ENCODE results near the gene APBA1. TPM values are rescaled to one million over a fixed set of nuclear protein-coding genes. Genes with fewer than 3 reads are reported as not detected.

The APBA1 gene
- total RNA-seq, 1 experiment from 2014 or later = 0.34 TPM

GRCh38 chr9:69468380-69468779 is 203.8 kb downstream of the APBA1 start:
- ChIA-PET CTCF (no interaction called here), POLR2A (no interaction called here)
- H3K27ac Mint-ChIP-seq (ENCODE audit: unreplicated experiment) = no peak overlapping the region
- no peaks in the 10 kb centered on the region for H3K9me3 ChIP-seq
- TF ChIP-seq CTCF (IDR thresholded peaks at IDR 0.05; ENCODE audit: insufficient read depth in 1 of 2, low read depth in 1 of 2, low read length in 1 of 2, severe bottlenecking in 1 of 2, unreplicated experiment in 1 of 2) = no peak
- DNase-seq = no peak
- intact Hi-C loops (cut with micrococcal nuclease; ENCODE audit: unreplicated experiment) = no loop called here
- no peak overlapping the region for H3K4me3 ChIP-seq (ENCODE audit: low read depth, low read length)
- no peaks in the 10 kb centered on the region for H3K27me3 ChIP-seq (replicated peaks; ENCODE audit: control insufficient read depth, insufficient read depth, low read length)
- no peaks in the 10 kb centered on the region for H3K36me3 Mint-ChIP-seq (ENCODE audit: insufficient read depth, unreplicated experiment)
- no TSS peak for BruUV-seq (replicated peaks)
- no peaks in the 10 kb centered on the region for H3K9me3 Mint-ChIP-seq (ENCODE audit: unreplicated experiment)
- H3K4me1 Mint-ChIP-seq (ENCODE audit: low read depth, unreplicated experiment) = no peaks in the 10 kb centered on the region
- no peak overlapping the region for H3K4me3 Mint-ChIP-seq (ENCODE audit: unreplicated experiment)
- H3K36me3 ChIP-seq (ENCODE audit: control insufficient read depth, insufficient read depth, low read length) = no peaks in the 10 kb centered on the region
- H3K27me3 Mint-ChIP-seq (ENCODE audit: insufficient read depth, unreplicated experiment) = no peaks in the 10 kb centered on the region
- H3K4me1 ChIP-seq = no peaks in the 10 kb centered on the region

- DNase-seq = no peak
- H3K27ac Mint-ChIP-seq (ENCODE audit: unreplicated experiment) = no peak overlapping the region
- no peaks in the 10 kb centered on the region for H3K27me3 ChIP-seq (replicated peaks; ENCODE audit: control insufficient read depth, insufficient read depth, low read length)
- no peaks in the 10 kb centered on the region for H3K36me3 Mint-ChIP-seq (ENCODE audit: insufficient read depth, unreplicated experiment)
- intact Hi-C loops (cut with micrococcal nuclease; ENCODE audit: unreplicated experiment) = no loop called here
- H3K27me3 Mint-ChIP-seq (ENCODE audit: insufficient read depth, unreplicated experiment) = no peaks in the 10 kb centered on the region
- no peaks in the 10 kb centered on the region for H3K4me1 ChIP-seq
- TF ChIP-seq CTCF (IDR thresholded peaks at IDR 0.05; ENCODE audit: insufficient read depth in 1 of 2, low read depth in 1 of 2, low read length in 1 of 2, severe bottlenecking in 1 of 2, unreplicated experiment in 1 of 2) = no peak
- no peaks in the 10 kb centered on the region for H3K36me3 ChIP-seq (ENCODE audit: control insufficient read depth, insufficient read depth, low read length)
- CTCF ChIA-PET = no interaction called here
- POLR2A ChIA-PET = no interaction called here
- no peaks in the 10 kb centered on the region for H3K4me1 Mint-ChIP-seq (ENCODE audit: low read depth, unreplicated experiment)
- BruUV-seq (replicated peaks) = no TSS peak
- H3K4me3 ChIP-seq (ENCODE audit: low read depth, low read length) = no peak overlapping the region
- H3K4me3 Mint-ChIP-seq (ENCODE audit: unreplicated experiment) = no peak overlapping the region
- H3K9me3 ChIP-seq = no peaks in the 10 kb centered on the region
- no peaks in the 10 kb centered on the region for H3K9me3 Mint-ChIP-seq (ENCODE audit: unreplicated experiment)
These were observed 206.0 kb downstream of the APBA1 start for GRCh38 chr9:69466151-69466550.

GRCh38 chr9:69465473-69465872 is 206.7 kb downstream of the APBA1 start:
- TF ChIP-seq CTCF (IDR thresholded peaks at IDR 0.05; ENCODE audit: insufficient read depth in 1 of 2, low read depth in 1 of 2, low read length in 1 of 2, severe bottlenecking in 1 of 2, unreplicated experiment in 1 of 2) = no peak

More at GRCh38 chr9:69465473-69465872, 206.7 kb downstream of the APBA1 start:
- Histone ChIP-seq H3K9me3 (no peaks in the 10 kb centered on the region), H3K4me3 (ENCODE audit: low read depth, low read length) (no peak overlapping the region), H3K27me3 (replicated peaks; ENCODE audit: control insufficient read depth, insufficient read depth, low read length) (no peaks in the 10 kb centered on the region), H3K36me3 (ENCODE audit: control insufficient read depth, insufficient read depth, low read length) (no peaks in the 10 kb centered on the region), H3K4me1 (no peaks in the 10 kb centered on the region)
- ChIA-PET CTCF (no interaction called here), POLR2A (no interaction called here)
- no TSS peak for BruUV-seq (replicated peaks)
- intact Hi-C loops (cut with micrococcal nuclease; ENCODE audit: unreplicated experiment) = no loop called here
- Mint-ChIP-seq H3K27ac (ENCODE audit: unreplicated experiment) (no peak overlapping the region), H3K4me1 (ENCODE audit: low read depth, unreplicated experiment) (no peaks in the 10 kb centered on the region), H3K36me3 (ENCODE audit: insufficient read depth, unreplicated experiment) (no peaks in the 10 kb centered on the region), H3K27me3 (ENCODE audit: insufficient read depth, unreplicated experiment) (no peaks in the 10 kb centered on the region), H3K9me3 (ENCODE audit: unreplicated experiment) (no peaks in the 10 kb centered on the region), H3K4me3 (ENCODE audit: unreplicated experiment) (no peak overlapping the region)
- DNase-seq = no peak
